T1000 (cell line): Measurements from ENCODE around the gene RELA.
"Not testable (repeated sequence)": the region's sequence is repeated elsewhere in the genome, so short reads cannot be mapped to it uniquely, and the experiment has no call there.

Experiments
- DNase-seq: peaks from one replicate; lab custom pipeline; 2025; ENCODE audit warnings: mixed read lengths; lab: John Stamatoyannopoulos, UW

RELA gene

GRCh38 chr11:65662799-65663638 is at the start of gene RELA:
RELA (minus strand) TSS chr11:65662916; CDS start chr11:65662832, 84 bp downstream.
- DNase-seq: peak; percentile 96

- DNase-seq: peak; percentile 99
These were observed 49.3 kb upstream of the RELA start, which contains the start of gene KAT5 for GRCh38 chr11:65711785-65712632. KAT5 (plus strand) TSS chr11:65712252; CDS start chr11:65712268, 16 bp downstream.

- DNase-seq: no peak
These were observed 47.7 kb upstream of the RELA start for GRCh38 chr11:65710421-65710820.

GRCh38 chr11:65709661-65710060 is 46.9 kb upstream of the RELA start:
- no peak for DNase-seq

- no peak for DNase-seq
These were observed 45.7 kb upstream of the RELA start for GRCh38 chr11:65708451-65708850.

- not testable (repeated sequence) for DNase-seq
These were observed 44.3 kb upstream of the RELA start for GRCh38 chr11:65707002-65707401.

GRCh38 chr11:65706303-65706763 is 43.6 kb upstream of the RELA start:
- DNase-seq: peak; percentile 58

- DNase-seq: no peak
These were observed 41.1 kb upstream of the RELA start for GRCh38 chr11:65703846-65704245.

- DNase-seq: no peak
These were observed 39.0 kb upstream of the RELA start for GRCh38 chr11:65701686-65702085.

GRCh38 chr11:65700399-65700798 is 37.7 kb upstream of the RELA start:
- no peak for DNase-seq

- DNase-seq: no peak
These were observed 36.6 kb upstream of the RELA start for GRCh38 chr11:65699306-65699705.

- DNase-seq: no peak
These were observed 35.5 kb upstream of the RELA start for GRCh38 chr11:65698205-65698604.

GRCh38 chr11:65696802-65697552 is 34.3 kb upstream of the RELA start:
- no peak for DNase-seq

- no peak for DNase-seq
These were observed 32.9 kb upstream of the RELA start for GRCh38 chr11:65695459-65696241.

- no peak for DNase-seq
These were observed 29.7 kb upstream of the RELA start for GRCh38 chr11:65692367-65692766.

- DNase-seq: not testable (repeated sequence)
These were observed 29.1 kb upstream of the RELA start for GRCh38 chr11:65691847-65692246.

- no peak for DNase-seq
These were observed 23.3 kb upstream of the RELA start for GRCh38 chr11:65685981-65686380.

- DNase-seq: not testable (repeated sequence)
These were observed 20.8 kb upstream of the RELA start for GRCh38 chr11:65683480-65683879.

- no peak for DNase-seq
These were observed 17.6 kb upstream of the RELA start for GRCh38 chr11:65680192-65680743.

GRCh38 chr11:65672982-65673381 is 10.3 kb upstream of the RELA start:
- DNase-seq: no peak
